HepG2 (cell line): Measurements from ENCODE around the gene FGFR1OP2. TPM values are rescaled to one million over a fixed set of nuclear protein-coding genes. Genes with fewer than 3 reads are reported as not detected.
A peak's percentile ranks its signal among the peaks of the same experiment; 100 is the strongest.

Experiments used
- BHLHE40 ChIP-seq: IDR thresholded peaks from 2 replicates; pipeline ENCODE4 v1.6.1; 2011; ENCODE audit warnings: low read length, improper control_type of control experiment
- CHD2 ChIP-seq: IDR thresholded peaks from 2 replicates; pipeline ENCODE4 v1.6.1; 2011; ENCODE audit warnings: low read depth, low read length, improper control_type of control experiment
- DR1 ChIP-seq: sonication (generic); formaldehyde crosslinking; IDR thresholded peaks from 2 replicates; pipeline ENCODE4 v1.8.0; 2021; ENCODE audit warnings: mild to moderate bottlenecking, missing genetic modification reagents, inconsistent platforms
- ESRRA ChIP-seq: sonication (generic); formaldehyde crosslinking; IDR thresholded peaks from 2 replicates; pipeline ENCODE4 v1.5.1; 2020; ENCODE audit warnings: mild to moderate bottlenecking, low read depth, missing genetic modification reagents
- EZH2 ChIP-seq: conservative IDR thresholded peaks from 2 replicates; pipeline ENCODE4 v1.6.1; 2012; ENCODE audit warnings: mild to moderate bottlenecking, low read depth, low read length, moderate library complexity
- GABPA ChIP-seq, 2 experiments: IDR thresholded peaks; 2 replicates each; pipeline ENCODE4 v1.6.1; 2011 to 2016; ENCODE audit warnings: low read depth in 2 of 2, low read length in 1 of 2, missing biosample characterization in 1 of 2, missing genetic modification characterization in 1 of 2
- GLI4 ChIP-seq: sonication (generic); formaldehyde crosslinking; IDR thresholded peaks from 2 replicates; pipeline ENCODE4 v1.5.1; 2020; ENCODE audit warnings: missing genetic modification reagents, mild to moderate bottlenecking, moderate library complexity, borderline replicate concordance
- IKZF4 ChIP-seq: sonication (generic); formaldehyde crosslinking; IDR thresholded peaks from 2 replicates; pipeline ENCODE4 v1.5.1; 2020; ENCODE audit warnings: borderline replicate concordance, mild to moderate bottlenecking, low read depth, missing genetic modification reagents; ENCODE audit errors: not compliant biosample characterization
- KAT8 ChIP-seq: IDR thresholded peaks from 2 replicates; pipeline ENCODE4 v1.6.1; 2016; ENCODE audit warnings: missing genetic modification reagents, missing compliant biosample characterization
- KLF15 ChIP-seq: sonication (generic); formaldehyde crosslinking; IDR thresholded peaks from 2 replicates; pipeline ENCODE4 v1.8.1; 2023; ENCODE audit warnings: borderline replicate concordance, mild to moderate bottlenecking, inconsistent platforms, missing genetic modification reagents, mixed read lengths
- MED1 ChIP-seq: sonication (generic); formaldehyde crosslinking; IDR thresholded peaks from 2 replicates; pipeline ENCODE4 v1.4.0; 2020; ENCODE audit warnings: missing genetic modification reagents
- NFIC ChIP-seq: IDR thresholded peaks from 2 replicates; pipeline ENCODE4 v1.6.1; 2012; ENCODE audit warnings: mild to moderate bottlenecking, low read length, inconsistent platforms
- TEAD3 ChIP-seq: optimal IDR thresholded peaks from 2 replicates; pipeline ENCODE3; 2016; ENCODE audit warnings: borderline replicate concordance
- ZC3H13 ChIP-seq: sonication (generic); formaldehyde crosslinking; IDR thresholded peaks from 2 replicates; pipeline ENCODE4 v1.8.1; 2023; ENCODE audit warnings: mild to moderate bottlenecking, missing genetic modification reagents, moderate library complexity
- ZEB1 ChIP-seq: IDR thresholded peaks from 2 replicates; pipeline ENCODE4 v1.6.1; 2012; ENCODE audit warnings: mild to moderate bottlenecking, low read depth, inconsistent platforms; ENCODE audit not compliant: insufficient replicate concordance
- ZNF143 ChIP-seq: sonication (generic); formaldehyde crosslinking; IDR thresholded peaks from 2 replicates; pipeline ENCODE4 v1.4.0; 2020; ENCODE audit warnings: missing genetic modification reagents
- ZNF33B ChIP-seq: sonication (generic); formaldehyde crosslinking; IDR thresholded peaks from 2 replicates; pipeline ENCODE4 v1.5.1; 2020; ENCODE audit warnings: mild to moderate bottlenecking, missing genetic modification reagents
- ZNF350 ChIP-seq: sonication (generic); formaldehyde crosslinking; IDR thresholded peaks from 2 replicates; pipeline ENCODE4 v1.4.0; 2020; ENCODE audit warnings: mild to moderate bottlenecking, low read depth, missing genetic modification reagents, borderline replicate concordance
- ZNF484 ChIP-seq: sonication (generic); formaldehyde crosslinking; IDR thresholded peaks from 2 replicates; pipeline ENCODE4 v1.5.1; 2020; ENCODE audit warnings: mild to moderate bottlenecking, low read depth, missing genetic modification reagents, borderline replicate concordance
- polyA plus RNA-seq, 8 experiments: library from polyadenylated mRNA; depleted of rRNA in 3 of 8; stranded (reverse) in 7 of 8; unstranded in 1 of 8; fragments of >200 nt; fragmentation: Illumina TruSeq in 4 of 8; extraction: Trizol in 4 of 8; gene quantifications; 2 replicates each; pipeline versions ENCODE4 v1.2.1 to v1.2.3, GENCODE V29; 2011 to 2016; ENCODE audit warnings: low read depth in 4 of 8, missing spikeins in 1 of 8, mixed read lengths in 1 of 8; ENCODE audit not compliant: insufficient read depth in 1 of 8
- total RNA-seq, 5 experiments: library from RNA; depleted of rRNA; stranded (reverse); fragments of >200 nt; fragmentation: Illumina TruSeq; extraction: Trizol; gene quantifications; 2 replicates each; pipeline ENCODE4 v1.2.3, GENCODE V29; 2016; ENCODE audit warnings: low read depth in 1 of 5
- TF ChIP-seq, protein P1 (sequence below), 2 experiments: sonication (generic) in 1 of 2; formaldehyde crosslinking in 1 of 2; IDR thresholded peaks; 2 replicates each; pipeline versions ENCODE4 v1.4.0 to v1.6.1; 2018 to 2020; ENCODE audit warnings: missing genetic modification reagents in 2 of 2, borderline replicate concordance in 1 of 2, low read depth in 1 of 2, mild to moderate bottlenecking in 1 of 2, missing biosample characterization in 1 of 2
- TF ChIP-seq, protein P2 (sequence below): sonication (generic); formaldehyde crosslinking; IDR thresholded peaks from 2 replicates; pipeline ENCODE4 v1.9.0; 2022; ENCODE audit warnings: missing genetic modification reagents, mild to moderate bottlenecking, borderline replicate concordance
- TF ChIP-seq, protein P3 (sequence below): conservative IDR thresholded peaks from 2 replicates; pipeline ENCODE4 v1.6.1; 2018; ENCODE audit warnings: missing genetic modification reagents
- TF ChIP-seq, protein P4 (sequence below): sonication (generic); formaldehyde crosslinking; IDR thresholded peaks from 2 replicates; pipeline ENCODE4 v1.4.0; 2020; ENCODE audit warnings: missing genetic modification reagents

Gene FGFR1OP2
- total and polyA plus RNA-seq, 2 of the 13 experiments (the other 11 are each of a cell fraction or from before 2014, with no cell fraction given), result 18.3 to 38.1 TPM

DNA sequence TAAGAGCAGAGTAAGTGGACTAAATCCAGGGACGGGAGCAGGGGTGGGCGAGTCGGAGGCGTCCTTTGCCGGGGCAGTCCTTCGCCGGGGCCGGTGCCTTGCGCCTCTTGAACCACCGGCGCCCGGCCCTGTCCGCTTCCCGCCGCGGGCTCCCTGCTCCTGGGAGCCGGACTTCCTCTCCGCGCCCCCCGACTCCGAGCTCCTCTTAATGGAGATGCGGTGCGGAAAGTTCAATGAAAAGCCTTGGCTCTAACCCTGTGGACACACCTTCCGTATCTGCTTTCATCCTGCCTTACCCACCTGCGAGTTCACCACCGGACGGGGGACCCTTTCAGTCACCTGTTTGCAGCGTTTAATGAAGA lies 412 bp downstream of the FGFR1OP2 start (continued):
- TF ChIP-seq KLF15 (CRISPR knock-in tag) (no peak), ZEB1 (no peak), MED1 (no peak), EZH2 (no peak), CHD2 (no peak), ZNF143 (CRISPR knock-in tag) (no peak), ZNF33B (CRISPR knock-in tag) (no peak), IKZF4 (CRISPR knock-in tag) (no peak), DR1 (CRISPR knock-in tag) (no peak), NFIC (no peak), ZNF350 (CRISPR knock-in tag) (peak; percentile 35; the same call in 1 of the 2 replicates), TEAD3 (CRISPR knock-in tag) (no peak), ZC3H13 (CRISPR knock-in tag) (no peak), GLI4 (CRISPR knock-in tag) (no peak), GABPA (IDR thresholded peaks at IDR 0.05; ENCODE audit: low read depth, low read length) (no peak), GABPA (CRISPR knock-in tag; IDR thresholded peaks at IDR 0.05; ENCODE audit: low read depth) (no peak), BHLHE40 (no peak), ESRRA (CRISPR knock-in tag) (no peak), ZNF484 (CRISPR knock-in tag) (no peak), KAT8 (CRISPR knock-in tag) (no peak)
- TF ChIP-seq, protein P1, sequence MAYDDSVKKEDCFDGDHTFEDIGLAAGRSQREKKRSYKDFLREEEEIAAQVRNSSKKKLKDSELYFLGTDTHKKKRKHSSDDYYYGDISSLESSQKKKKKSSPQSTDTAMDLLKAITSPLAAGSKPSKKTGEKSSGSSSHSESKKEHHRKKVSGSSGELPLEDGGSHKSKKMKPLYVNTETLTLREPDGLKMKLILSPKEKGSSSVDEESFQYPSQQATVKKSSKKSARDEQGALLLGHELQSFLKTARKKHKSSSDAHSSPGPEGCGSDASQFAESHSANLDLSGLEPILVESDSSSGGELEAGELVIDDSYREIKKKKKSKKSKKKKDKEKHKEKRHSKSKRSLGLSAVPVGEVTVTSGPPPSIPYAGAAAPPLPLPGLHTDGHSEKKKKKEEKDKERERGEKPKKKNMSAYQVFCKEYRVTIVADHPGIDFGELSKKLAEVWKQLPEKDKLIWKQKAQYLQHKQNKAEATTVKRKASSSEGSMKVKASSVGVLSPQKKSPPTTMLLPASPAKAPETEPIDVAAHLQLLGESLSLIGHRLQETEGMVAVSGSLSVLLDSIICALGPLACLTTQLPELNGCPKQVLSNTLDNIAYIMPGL (CRISPR knock-in tag; IDR thresholded peaks at IDR 0.05; ENCODE audit: borderline replicate concordance in 1 of 2, low read depth in 1 of 2), result peak in 1 of 2 experiments; percentile 24; a peak in 2 of 4 replicates
- TF ChIP-seq, protein P2, sequence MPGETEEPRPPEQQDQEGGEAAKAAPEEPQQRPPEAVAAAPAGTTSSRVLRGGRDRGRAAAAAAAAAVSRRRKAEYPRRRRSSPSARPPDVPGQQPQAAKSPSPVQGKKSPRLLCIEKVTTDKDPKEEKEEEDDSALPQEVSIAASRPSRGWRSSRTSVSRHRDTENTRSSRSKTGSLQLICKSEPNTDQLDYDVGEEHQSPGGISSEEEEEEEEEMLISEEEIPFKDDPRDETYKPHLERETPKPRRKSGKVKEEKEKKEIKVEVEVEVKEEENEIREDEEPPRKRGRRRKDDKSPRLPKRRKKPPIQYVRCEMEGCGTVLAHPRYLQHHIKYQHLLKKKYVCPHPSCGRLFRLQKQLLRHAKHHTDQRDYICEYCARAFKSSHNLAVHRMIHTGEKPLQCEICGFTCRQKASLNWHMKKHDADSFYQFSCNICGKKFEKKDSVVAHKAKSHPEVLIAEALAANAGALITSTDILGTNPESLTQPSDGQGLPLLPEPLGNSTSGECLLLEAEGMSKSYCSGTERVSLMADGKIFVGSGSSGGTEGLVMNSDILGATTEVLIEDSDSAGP, result no peak
- TF ChIP-seq, protein P3, sequence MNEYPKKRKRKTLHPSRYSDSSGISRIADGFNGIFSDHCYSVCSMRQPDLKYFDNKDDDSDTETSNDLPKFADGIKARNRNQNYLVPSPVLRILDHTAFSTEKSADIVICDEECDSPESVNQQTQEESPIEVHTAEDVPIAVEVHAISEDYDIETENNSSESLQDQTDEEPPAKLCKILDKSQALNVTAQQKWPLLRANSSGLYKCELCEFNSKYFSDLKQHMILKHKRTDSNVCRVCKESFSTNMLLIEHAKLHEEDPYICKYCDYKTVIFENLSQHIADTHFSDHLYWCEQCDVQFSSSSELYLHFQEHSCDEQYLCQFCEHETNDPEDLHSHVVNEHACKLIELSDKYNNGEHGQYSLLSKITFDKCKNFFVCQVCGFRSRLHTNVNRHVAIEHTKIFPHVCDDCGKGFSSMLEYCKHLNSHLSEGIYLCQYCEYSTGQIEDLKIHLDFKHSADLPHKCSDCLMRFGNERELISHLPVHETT (CRISPR knock-in tag), result 0 out of 2 replicates have a peak, but pooled peaks have one; percentile 14
- TF ChIP-seq, protein P4, sequence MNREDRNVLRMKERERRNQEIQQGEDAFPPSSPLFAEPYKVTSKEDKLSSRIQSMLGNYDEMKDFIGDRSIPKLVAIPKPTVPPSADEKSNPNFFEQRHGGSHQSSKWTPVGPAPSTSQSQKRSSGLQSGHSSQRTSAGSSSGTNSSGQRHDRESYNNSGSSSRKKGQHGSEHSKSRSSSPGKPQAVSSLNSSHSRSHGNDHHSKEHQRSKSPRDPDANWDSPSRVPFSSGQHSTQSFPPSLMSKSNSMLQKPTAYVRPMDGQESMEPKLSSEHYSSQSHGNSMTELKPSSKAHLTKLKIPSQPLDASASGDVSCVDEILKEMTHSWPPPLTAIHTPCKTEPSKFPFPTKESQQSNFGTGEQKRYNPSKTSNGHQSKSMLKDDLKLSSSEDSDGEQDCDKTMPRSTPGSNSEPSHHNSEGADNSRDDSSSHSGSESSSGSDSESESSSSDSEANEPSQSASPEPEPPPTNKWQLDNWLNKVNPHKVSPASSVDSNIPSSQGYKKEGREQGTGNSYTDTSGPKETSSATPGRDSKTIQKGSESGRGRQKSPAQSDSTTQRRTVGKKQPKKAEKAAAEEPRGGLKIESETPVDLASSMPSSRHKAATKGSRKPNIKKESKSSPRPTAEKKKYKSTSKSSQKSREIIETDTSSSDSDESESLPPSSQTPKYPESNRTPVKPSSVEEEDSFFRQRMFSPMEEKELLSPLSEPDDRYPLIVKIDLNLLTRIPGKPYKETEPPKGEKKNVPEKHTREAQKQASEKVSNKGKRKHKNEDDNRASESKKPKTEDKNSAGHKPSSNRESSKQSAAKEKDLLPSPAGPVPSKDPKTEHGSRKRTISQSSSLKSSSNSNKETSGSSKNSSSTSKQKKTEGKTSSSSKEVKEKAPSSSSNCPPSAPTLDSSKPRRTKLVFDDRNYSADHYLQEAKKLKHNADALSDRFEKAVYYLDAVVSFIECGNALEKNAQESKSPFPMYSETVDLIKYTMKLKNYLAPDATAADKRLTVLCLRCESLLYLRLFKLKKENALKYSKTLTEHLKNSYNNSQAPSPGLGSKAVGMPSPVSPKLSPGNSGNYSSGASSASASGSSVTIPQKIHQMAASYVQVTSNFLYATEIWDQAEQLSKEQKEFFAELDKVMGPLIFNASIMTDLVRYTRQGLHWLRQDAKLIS (CRISPR knock-in tag), result no peak
